Loucy (cell line): ENCODE results near the gene C14orf119.
A peak's percentile ranks its signal among the peaks of the same experiment; 100 is the strongest.

Experiments used
- H2AFZ ChIP-seq: fragments of 200-600 bp; sonication (generic); 2 replicates; pipeline ENCODE4 v1.6.0; 2016; ENCODE audit warnings: antibody characterized with exemption, mild to moderate bottlenecking, low read length, moderate library complexity
- H3F3A ChIP-seq: fragments of 200-600 bp; 2 replicates; pipeline ENCODE4 v1.6.0; 2016; ENCODE audit warnings: antibody characterized with exemption, low read depth, mild to moderate bottlenecking
- H3K27me3 ChIP-seq: fragments of 200-600 bp; sonication (generic); 2 replicates; pipeline ENCODE4 v1.6.1; 2014; ENCODE audit warnings: low read length, mild to moderate bottlenecking; ENCODE audit not compliant: insufficient read depth, poor library complexity, severe bottlenecking
- H3K36me3 ChIP-seq: fragments of 200-600 bp; sonication (generic); 2 replicates; pipeline ENCODE4 v1.6.1; 2016; ENCODE audit warnings: low read length; ENCODE audit not compliant: insufficient read depth
- H3K4me1 ChIP-seq: fragments of 200-600 bp; sonication (generic); 2 replicates; pipeline ENCODE4 v1.5.1; 2014; ENCODE audit warnings: low read length, mild to moderate bottlenecking; ENCODE audit not compliant: insufficient read depth, poor library complexity, severe bottlenecking
- H3K4me2 ChIP-seq: fragments of 200-600 bp; sonication (generic); 2 replicates; pipeline ENCODE4 v1.6.0; 2014; ENCODE audit warnings: antibody characterized with exemption, low read length, low read depth, mild to moderate bottlenecking; ENCODE audit not compliant: poor library complexity, severe bottlenecking
- H3K4me3 ChIP-seq: fragments of 200-600 bp; sonication (generic); 2 replicates; pipeline ENCODE4 v1.5.1; 2014; ENCODE audit warnings: low read length, mild to moderate bottlenecking, mixed read lengths; ENCODE audit not compliant: poor library complexity, severe bottlenecking
- H3K79me2 ChIP-seq: fragments of 200-600 bp; sonication (generic); 2 replicates; pipeline ENCODE4 v1.6.1; 2014; ENCODE audit warnings: low read length; ENCODE audit not compliant: insufficient read depth
- H3K9ac ChIP-seq: fragments of 200-600 bp; sonication (generic); 2 replicates; pipeline ENCODE4 v1.6.0; 2014; ENCODE audit warnings: mild to moderate bottlenecking, low read depth, low read length, moderate library complexity; ENCODE audit not compliant: poor library complexity, severe bottlenecking
- H3K9me2 ChIP-seq: fragments of 200-600 bp; sonication (generic); replicated peaks from 2 replicates; pipeline ENCODE4 v1.6.1; 2016; ENCODE audit warnings: low read depth, low read length, mixed read lengths
- H3K9me3 ChIP-seq: fragments of 200-600 bp; sonication (generic); 2 replicates; pipeline ENCODE4 v1.6.1; 2014; ENCODE audit warnings: mild to moderate bottlenecking, antibody characterized with exemption, low read length, low read depth; ENCODE audit not compliant: insufficient read depth
- H4K20me1 ChIP-seq: fragments of 200-600 bp; sonication (generic); 2 replicates; pipeline ENCODE4 v1.6.0; 2014; ENCODE audit warnings: antibody characterized with exemption, low read length, mild to moderate bottlenecking; ENCODE audit not compliant: insufficient read depth, poor library complexity, severe bottlenecking
- CTCF ChIP-seq: fragments of 200-600 bp; sonication (generic); conservative IDR thresholded peaks from 2 replicates; pipeline ENCODE4 v1.5.1; 2014; ENCODE audit warnings: mild to moderate bottlenecking, antibody characterized with exemption, low read length
- EZH2phosphoT487 ChIP-seq: fragments of 200-600 bp; IDR thresholded peaks from 2 replicates; pipeline ENCODE4 v1.6.1; 2018; ENCODE audit warnings: antibody characterized with exemption, mild to moderate bottlenecking, moderate library complexity, borderline replicate concordance

Gene C14orf119

GRCh38 chr14:23068789-23069412, 26.4 kb upstream of the C14orf119 start:
- Histone ChIP-seq H3K79me2 (peaks cover 58% of the 10 kb centered on the region), H3K9me2 (no peaks in the 10 kb centered on the region), H3K9me3 (no peaks in the 10 kb centered on the region), H3K4me1 (peaks cover 19% of the 10 kb centered on the region), H3K4me3 (peak overlapping the region; percentile 51), H3K4me2 (peak overlapping the region; percentile 59), H2AFZ (no peak overlapping the region), H4K20me1 (peaks cover 44% of the 10 kb centered on the region), H3K36me3 (peaks cover 59% of the 10 kb centered on the region; the same call in 1 of the 2 replicates), H3K9ac (peak overlapping the region; percentile 6), H3F3A (no peaks in the 10 kb centered on the region), H3K27me3 (no peaks in the 10 kb centered on the region)
- peak; percentile 100 for TF ChIP-seq CTCF
- TF ChIP-seq EZH2phosphoT487: no peak

GRCh38 chr14:23069413-23069806, 25.9 kb upstream of the C14orf119 start:
- peak overlapping the region; percentile 59 for H3K4me2 ChIP-seq
- H3K4me3 ChIP-seq: peak overlapping the region; percentile 7
- TF ChIP-seq EZH2phosphoT487 (no peak), CTCF (no peak)

GRCh38 chr14:23070262-23071129, 24.8 kb upstream of the C14orf119 start:
- Histone ChIP-seq H3K27me3 (no peaks in the 10 kb centered on the region), H3K4me1 (peaks cover 19% of the 10 kb centered on the region), H3K36me3 (peaks cover 58% of the 10 kb centered on the region; the same call in 1 of the 2 replicates)

More at GRCh38 chr14:23069413-23069806, 25.9 kb upstream of the C14orf119 start:
- peak overlapping the region; percentile 6 for H3K9ac ChIP-seq
- peaks cover 58% of the 10 kb centered on the region for H3K79me2 ChIP-seq
- no peaks in the 10 kb centered on the region for H3K27me3 ChIP-seq
- no peaks in the 10 kb centered on the region for H3F3A ChIP-seq
- no peaks in the 10 kb centered on the region for H3K9me2 ChIP-seq
- peaks cover 19% of the 10 kb centered on the region for H3K4me1 ChIP-seq
- H3K36me3 ChIP-seq: peaks cover 55% of the 10 kb centered on the region; the same call in 1 of the 2 replicates
- H4K20me1 ChIP-seq: peaks cover 44% of the 10 kb centered on the region
- H2AFZ ChIP-seq: no peak overlapping the region
- no peaks in the 10 kb centered on the region for H3K9me3 ChIP-seq

More at GRCh38 chr14:23070262-23071129, 24.8 kb upstream of the C14orf119 start:
- H3F3A ChIP-seq: no peaks in the 10 kb centered on the region
- no peak overlapping the region for H2AFZ ChIP-seq
- H3K79me2 ChIP-seq: peaks cover 57% of the 10 kb centered on the region
- H3K9me2 ChIP-seq: no peaks in the 10 kb centered on the region
- peak overlapping the region; percentile 96 for H3K9ac ChIP-seq
- peaks cover 41% of the 10 kb centered on the region for H4K20me1 ChIP-seq
- H3K4me3 ChIP-seq: peak overlapping the region; percentile 95
- peak overlapping the region; percentile 96 for H3K4me2 ChIP-seq
- no peak for TF ChIP-seq EZH2phosphoT487
- TF ChIP-seq CTCF: no peak
- no peaks in the 10 kb centered on the region for H3K9me3 ChIP-seq
